Ascending aorta (tissue), 2 donors: ENCODE measurements around the gene CYB5R3. TPM values are rescaled to one million over a fixed set of nuclear protein-coding genes. Genes with fewer than 3 reads are reported as not detected.
"Not testable (repeated sequence)": the region's sequence is repeated elsewhere in the genome, so short reads cannot be mapped to it uniquely, and the experiment has no call there.

Source experiments
- DNase-seq, 2 donors: peaks; one replicate each; pipeline ENCODE4 v3.0.0-alpha.2; 2019; ENCODE audit warnings: low spot score in 2 of 2
- H3K27ac ChIP-seq, 2 donors: fragments of 200-600 bp; sonication (generic); one replicate each; pipeline ENCODE4 v1.5.1; 2016 to 2017; ENCODE audit warnings: mild to moderate bottlenecking in 1 of 2
- H3K27me3 ChIP-seq: fragments of 200-600 bp; sonication (generic); one replicate; pipeline ENCODE4 v1.5.1; 2017
- H3K36me3 ChIP-seq, 2 donors: fragments of 200-600 bp; sonication (generic); one replicate each; pipeline ENCODE4 v1.5.1; 2016
- H3K4me1 ChIP-seq, 2 donors: fragments of 200-600 bp; sonication (generic); one replicate each; pipeline ENCODE4 v1.5.1; 2016 to 2017; ENCODE audit warnings: mild to moderate bottlenecking in 1 of 2
- H3K4me3 ChIP-seq, 2 donors: fragments of 200-600 bp; sonication (generic); one replicate each; pipeline ENCODE4 v1.5.1; 2016 to 2017; ENCODE audit warnings: mild to moderate bottlenecking in 1 of 2
- H3K9me3 ChIP-seq, 2 donors: fragments of 200-600 bp; sonication (generic); one replicate each; pipeline ENCODE4 v1.5.1; 2016
- CTCF ChIP-seq, 3 experiments: fragments of 200-600 bp in 2 of 3; fragments of 450-650 bp in 1 of 3; sonication (generic) in 2 of 3; IDR thresholded peaks; one replicate each; pipeline ENCODE4 v1.5.1; 2016 to 2019; ENCODE audit warnings: antibody characterized with exemption in 3 of 3, mild to moderate bottlenecking in 1 of 3, moderate library complexity in 1 of 3
- intact Hi-C: fragments of 100-400 bp; cut with DNase I; formaldehyde crosslinking; loops from one replicate; pipeline ENCODE4 v1.15.1; 2023
- total RNA-seq: library from RNA; depleted of rRNA; stranded (reverse); fragments of >200 nt; gene quantifications from one replicate; pipeline ENCODE4 v1.1.0, GENCODE V29; 2016

Gene CYB5R3
- total RNA-seq, 1 donor from 2014 or later = 455 TPM

- Histone ChIP-seq H3K4me3 (no peak overlapping the region), H3K9me3 (no peaks in the 10 kb centered on the region), H3K27me3 (no peaks in the 10 kb centered on the region), H3K27ac (peak overlapping the region; percentile 88 to 98), H3K4me1 (peaks cover 21 to 50% of the 10 kb centered on the region in 2 donors), H3K36me3 (peaks cover 10 to 15% of the 10 kb centered on the region in 2 donors)
- DNase-seq = no peak
- intact Hi-C loops = no loop called here
- TF ChIP-seq CTCF (IDR thresholded peaks at IDR 0.05) = no peak
Measured at GRCh38 chr22:42617155-42617983, 31.8 kb downstream of the CYB5R3 start.

GRCh38 chr22:42615860-42616175, 33.4 kb downstream of the CYB5R3 start:
- Histone ChIP-seq H3K4me1 (peaks cover 10 to 47% of the 10 kb centered on the region in 2 donors), H3K36me3 (peaks cover 17 to 19% of the 10 kb centered on the region in 2 donors), H3K4me3 (peak overlapping the region; percentile 67 to 87), H3K27ac (peak overlapping the region; percentile 88 to 98)
- intact Hi-C loops = loop anchor here (1.0 to 2.0 kb wide), 2 partner anchors 19 to 81 kb away; no protein-coding TSS in a partner anchor
- not testable (repeated sequence) for H3K9me3 ChIP-seq, H3K27me3 ChIP-seq
- peak in 1 of 2 donors; percentile 80 for DNase-seq

GRCh38 chr22:42615092-42615859, 33.9 kb downstream of the CYB5R3 start:
- H3K27ac ChIP-seq = peak overlapping the region; percentile 88 to 98
- H3K36me3 ChIP-seq = peaks cover 17 to 19% of the 10 kb centered on the region in 2 donors
- intact Hi-C loops = loop anchor here (1.0 to 2.0 kb wide), 2 partner anchors 20 to 82 kb away; no protein-coding TSS in a partner anchor
- peak overlapping the region; percentile 67 to 87 for H3K4me3 ChIP-seq
- no peaks in the 10 kb centered on the region for H3K9me3 ChIP-seq
- peaks cover 10 to 48% of the 10 kb centered on the region in 2 donors for H3K4me1 ChIP-seq
- TF ChIP-seq CTCF (IDR thresholded peaks at IDR 0.05) = no peak
- H3K27me3 ChIP-seq = no peaks in the 10 kb centered on the region
- peak; percentile 59 to 96 for DNase-seq

- intact Hi-C loops = loop anchor here (1.0 to 2.0 kb wide), 2 partner anchors 21 to 82 kb away; no protein-coding TSS in a partner anchor
- peak within 1 kb of the TSS; percentile 67 to 87 for H3K4me3 ChIP-seq
Measured at GRCh38 chr22:42614312-42615091, 34.7 kb downstream of the CYB5R3 start, which contains the start of gene POLDIP3. Gene POLDIP3, minus strand, starts transcription at chr22:42614883. Its CDS starts 26 bp downstream, at chr22:42614857.

GRCh38 chr22:42613872-42614301, 35.3 kb downstream of the CYB5R3 start:
- no peaks in the 10 kb centered on the region for H3K27me3 ChIP-seq
- DNase-seq = no peak
- peaks cover 7 to 8% of the 10 kb centered on the region in 2 donors for H3K36me3 ChIP-seq
- intact Hi-C loops = loop anchor here (2.0 kb wide), 1 partner anchor 83 kb away; no protein-coding TSS in a partner anchor
- TF ChIP-seq CTCF (IDR thresholded peaks at IDR 0.05) = no peak
- peak overlapping the region; percentile 67 to 87 for H3K4me3 ChIP-seq
- no peaks in the 10 kb centered on the region for H3K9me3 ChIP-seq
- H3K4me1 ChIP-seq = peaks cover 10 to 54% of the 10 kb centered on the region in 2 donors
- H3K27ac ChIP-seq = peak overlapping the region; percentile 88 to 98

More at GRCh38 chr22:42614312-42615091, 34.7 kb downstream of the CYB5R3 start, which contains the start of gene POLDIP3:
- Histone ChIP-seq H3K4me1 (peaks cover 10 to 48% of the 10 kb centered on the region in 2 donors), H3K27ac (peak within 1 kb of the TSS; percentile 88 to 98), H3K9me3 (no peaks in the 10 kb centered on the region), H3K36me3 (peaks cover 12 to 14% of the 10 kb centered on the region in 2 donors), H3K27me3 (no peaks in the 10 kb centered on the region)
- peak; percentile 90 to 99 for DNase-seq
- TF ChIP-seq CTCF (IDR thresholded peaks at IDR 0.05) = peak in 2 of 3 experiments; percentile 16 to 29
